ENCODE measurements around the gene PKIG.

DNA sequence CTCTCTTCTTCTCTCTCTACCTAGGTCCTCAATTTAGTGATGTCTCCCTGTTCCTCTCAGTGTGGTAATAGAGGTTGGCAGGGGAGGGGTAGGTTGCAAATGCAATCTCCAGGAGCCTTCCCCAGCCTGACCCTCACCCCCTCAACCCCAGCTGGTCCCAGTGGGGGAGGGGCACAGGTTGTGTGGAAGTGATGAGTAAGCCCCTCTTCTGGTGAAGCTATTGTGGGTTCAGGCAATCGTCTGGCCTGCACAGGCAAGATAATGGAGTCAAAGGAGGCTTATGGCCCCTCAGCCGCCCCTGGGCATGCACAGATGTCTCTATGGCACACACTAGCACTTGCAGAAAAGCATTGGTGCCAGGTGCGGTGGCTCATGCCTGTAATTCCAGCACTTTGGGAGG lies 79.9 kb downstream of the PKIG start:
- TF ChIP-seq, protein P1, sequence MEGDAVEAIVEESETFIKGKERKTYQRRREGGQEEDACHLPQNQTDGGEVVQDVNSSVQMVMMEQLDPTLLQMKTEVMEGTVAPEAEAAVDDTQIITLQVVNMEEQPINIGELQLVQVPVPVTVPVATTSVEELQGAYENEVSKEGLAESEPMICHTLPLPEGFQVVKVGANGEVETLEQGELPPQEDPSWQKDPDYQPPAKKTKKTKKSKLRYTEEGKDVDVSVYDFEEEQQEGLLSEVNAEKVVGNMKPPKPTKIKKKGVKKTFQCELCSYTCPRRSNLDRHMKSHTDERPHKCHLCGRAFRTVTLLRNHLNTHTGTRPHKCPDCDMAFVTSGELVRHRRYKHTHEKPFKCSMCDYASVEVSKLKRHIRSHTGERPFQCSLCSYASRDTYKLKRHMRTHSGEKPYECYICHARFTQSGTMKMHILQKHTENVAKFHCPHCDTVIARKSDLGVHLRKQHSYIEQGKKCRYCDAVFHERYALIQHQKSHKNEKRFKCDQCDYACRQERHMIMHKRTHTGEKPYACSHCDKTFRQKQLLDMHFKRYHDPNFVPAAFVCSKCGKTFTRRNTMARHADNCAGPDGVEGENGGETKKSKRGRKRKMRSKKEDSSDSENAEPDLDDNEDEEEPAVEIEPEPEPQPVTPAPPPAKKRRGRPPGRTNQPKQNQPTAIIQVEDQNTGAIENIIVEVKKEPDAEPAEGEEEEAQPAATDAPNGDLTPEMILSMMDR (IDR thresholded peaks at IDR 0.05), result no peak
- TF ChIP-seq SIN3A (IDR thresholded peaks at IDR 0.05; ENCODE audit: borderline replicate concordance, insufficient read depth, low read depth, low read length), result no peak
- TF ChIP-seq POLR2AphosphoS5 (IDR thresholded peaks at IDR 0.05; ENCODE audit: low read depth, low read length), result no peak
- TF ChIP-seq, protein P2, sequence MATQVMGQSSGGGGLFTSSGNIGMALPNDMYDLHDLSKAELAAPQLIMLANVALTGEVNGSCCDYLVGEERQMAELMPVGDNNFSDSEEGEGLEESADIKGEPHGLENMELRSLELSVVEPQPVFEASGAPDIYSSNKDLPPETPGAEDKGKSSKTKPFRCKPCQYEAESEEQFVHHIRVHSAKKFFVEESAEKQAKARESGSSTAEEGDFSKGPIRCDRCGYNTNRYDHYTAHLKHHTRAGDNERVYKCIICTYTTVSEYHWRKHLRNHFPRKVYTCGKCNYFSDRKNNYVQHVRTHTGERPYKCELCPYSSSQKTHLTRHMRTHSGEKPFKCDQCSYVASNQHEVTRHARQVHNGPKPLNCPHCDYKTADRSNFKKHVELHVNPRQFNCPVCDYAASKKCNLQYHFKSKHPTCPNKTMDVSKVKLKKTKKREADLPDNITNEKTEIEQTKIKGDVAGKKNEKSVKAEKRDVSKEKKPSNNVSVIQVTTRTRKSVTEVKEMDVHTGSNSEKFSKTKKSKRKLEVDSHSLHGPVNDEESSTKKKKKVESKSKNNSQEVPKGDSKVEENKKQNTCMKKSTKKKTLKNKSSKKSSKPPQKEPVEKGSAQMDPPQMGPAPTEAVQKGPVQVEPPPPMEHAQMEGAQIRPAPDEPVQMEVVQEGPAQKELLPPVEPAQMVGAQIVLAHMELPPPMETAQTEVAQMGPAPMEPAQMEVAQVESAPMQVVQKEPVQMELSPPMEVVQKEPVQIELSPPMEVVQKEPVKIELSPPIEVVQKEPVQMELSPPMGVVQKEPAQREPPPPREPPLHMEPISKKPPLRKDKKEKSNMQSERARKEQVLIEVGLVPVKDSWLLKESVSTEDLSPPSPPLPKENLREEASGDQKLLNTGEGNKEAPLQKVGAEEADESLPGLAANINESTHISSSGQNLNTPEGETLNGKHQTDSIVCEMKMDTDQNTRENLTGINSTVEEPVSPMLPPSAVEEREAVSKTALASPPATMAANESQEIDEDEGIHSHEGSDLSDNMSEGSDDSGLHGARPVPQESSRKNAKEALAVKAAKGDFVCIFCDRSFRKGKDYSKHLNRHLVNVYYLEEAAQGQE (IDR thresholded peaks at IDR 0.05; ENCODE audit: insufficient read depth in 1 of 2, low read depth in 2 of 2, low read length in 1 of 2), result no peak
- TF ChIP-seq TCF7L2 (IDR thresholded peaks at IDR 0.05; ENCODE audit: low read depth, low read length), result no peak

Measured in Panc1 (cell line).